ENCODE data around the gene MYO1B. TPM values are rescaled to one million over a fixed set of nuclear protein-coding genes. Genes with fewer than 3 reads are reported as not detected.
"Not testable (repeated sequence)": the region's sequence is repeated elsewhere in the genome, so short reads cannot be mapped to it uniquely, and the experiment has no call there.

The MYO1B gene
- total RNA-seq, 1 donor from 2014 or later = 18.9 TPM

DNA sequence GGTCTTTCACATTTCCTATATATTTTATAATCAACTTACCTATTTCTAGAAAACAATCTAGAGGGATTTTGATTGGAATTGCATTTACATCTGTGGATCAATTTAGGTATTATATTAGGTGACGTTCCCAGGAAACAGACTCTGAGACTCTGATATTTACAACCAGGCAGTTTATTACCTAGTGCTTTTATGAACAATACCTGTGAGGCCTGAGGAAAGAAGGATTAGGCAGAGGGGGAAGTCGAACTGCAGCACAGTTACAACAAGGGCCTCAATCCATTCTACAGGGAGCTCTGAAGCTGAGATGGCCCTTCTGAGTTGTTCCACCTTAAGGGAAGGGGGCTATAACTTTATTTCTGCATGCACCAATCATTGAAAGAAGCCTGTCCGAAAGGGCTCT is 206.9 kb downstream of the MYO1B start:
- DNase-seq (ENCODE audit: missing footprints) (no peak), ATAC-seq (no peak)
- intact Hi-C loops (cut with DNase I) = no loop called here

DNA sequence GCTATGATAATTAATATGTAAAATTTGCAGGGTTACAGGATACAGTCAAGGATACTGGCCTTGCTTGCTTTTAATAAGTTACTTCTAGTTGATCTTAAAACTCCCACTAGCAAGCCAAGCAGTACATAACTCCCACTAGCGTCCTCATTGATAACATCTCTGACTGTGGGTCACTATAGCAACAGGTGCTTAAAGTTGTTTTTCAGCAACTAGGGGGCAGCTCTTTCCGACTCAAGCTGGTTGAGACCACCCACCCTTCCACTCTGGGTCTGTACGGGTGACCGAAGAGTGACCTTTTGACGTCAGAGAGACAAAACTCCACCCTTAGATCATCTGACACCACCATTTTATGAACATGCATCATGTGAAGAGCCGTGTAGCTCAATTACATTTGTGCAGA is 208.6 kb downstream of the MYO1B start:
- no peak for DNase-seq (ENCODE audit: missing footprints)
- ATAC-seq = no peak
- intact Hi-C loops (cut with DNase I) = no loop called here

DNA sequence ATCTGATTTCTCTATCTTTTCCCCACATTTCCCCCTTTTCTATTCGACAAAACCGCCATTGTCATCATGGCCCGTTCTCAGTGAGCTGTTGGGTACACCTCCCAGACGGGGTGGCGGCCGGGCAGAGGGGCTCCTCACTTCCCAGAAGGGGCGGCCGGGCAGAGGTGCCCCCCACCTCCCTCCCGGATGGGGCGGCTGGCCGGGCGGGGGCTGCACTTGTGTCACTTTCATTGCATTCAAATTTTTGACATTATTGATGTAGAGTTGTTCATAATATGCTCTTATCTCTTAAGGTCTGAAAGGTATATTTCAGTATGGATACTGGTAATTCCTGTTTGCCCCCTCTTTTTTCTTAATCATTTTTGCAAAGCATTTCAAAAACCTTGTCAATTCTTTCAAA is 211.3 kb downstream of the MYO1B start:
- ATAC-seq; DNase-seq (ENCODE audit: missing footprints); intact Hi-C loops (cut with DNase I): not testable (repeated sequence)

DNA sequence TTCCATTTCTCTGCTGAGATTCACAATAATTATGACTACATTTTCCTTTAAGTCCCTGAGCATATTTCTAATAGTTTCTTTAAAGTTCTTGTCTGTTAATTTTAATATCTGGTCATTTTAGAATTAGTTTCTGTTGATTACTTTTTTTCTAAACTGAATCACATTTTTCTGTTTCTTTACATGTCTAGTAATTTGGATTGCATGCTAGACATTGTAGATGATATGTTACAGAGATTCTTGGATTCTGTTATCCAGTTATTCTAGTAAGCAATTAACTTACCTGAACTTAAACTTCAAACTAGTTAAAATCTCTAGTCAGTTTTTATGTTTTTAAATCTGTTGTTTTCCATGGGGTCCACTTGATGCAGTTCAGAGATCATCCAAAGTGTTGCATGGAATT is 214.0 kb downstream of the MYO1B start:
- ATAC-seq (no peak), DNase-seq (ENCODE audit: missing footprints) (no peak)
- intact Hi-C loops (cut with DNase I) = no loop called here

DNA sequence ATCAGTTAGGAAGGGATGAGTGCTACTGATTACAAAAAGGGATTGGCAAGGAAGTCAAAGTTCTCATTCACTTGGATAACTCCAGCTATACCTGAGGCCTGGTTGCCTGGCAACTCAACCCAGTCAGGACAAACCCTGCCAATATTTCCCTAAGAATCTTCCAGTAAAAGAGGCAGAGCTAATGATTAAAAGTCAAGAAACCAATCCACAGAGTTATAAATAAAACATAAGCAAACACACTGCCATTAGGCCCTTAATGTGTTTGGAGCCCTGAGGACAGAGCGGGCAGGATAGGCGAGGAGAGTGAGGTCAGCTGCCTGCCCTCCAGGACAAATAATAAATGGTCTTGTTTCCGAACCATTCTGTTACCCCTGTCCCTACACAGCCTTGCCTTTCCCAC is 217.2 kb downstream of the MYO1B start:
- DNase-seq (ENCODE audit: missing footprints) (no peak), ATAC-seq (no peak)
- intact Hi-C loops (cut with DNase I) = no loop called here

DNA sequence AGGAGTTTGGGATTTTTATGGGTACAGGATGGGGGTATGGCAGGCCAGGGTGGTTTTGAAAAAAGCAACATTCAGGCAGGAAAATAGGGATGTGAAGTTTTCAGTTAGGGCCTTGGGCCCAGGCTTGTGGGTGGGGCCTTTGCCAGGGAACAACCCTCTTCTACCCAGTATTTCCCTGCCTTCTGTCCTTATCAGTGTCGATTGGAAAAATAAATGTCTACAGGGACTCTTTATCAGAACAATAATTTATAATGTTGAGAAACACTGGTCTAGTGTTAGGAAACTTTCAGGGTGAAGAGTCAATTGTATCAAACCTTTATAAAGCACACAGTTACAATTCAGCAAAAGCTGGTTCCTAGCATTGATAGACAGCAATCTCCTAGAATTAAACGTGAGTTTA is 218.6 kb downstream of the MYO1B start:
- DNase-seq (ENCODE audit: missing footprints) (no peak), ATAC-seq (no peak)
- intact Hi-C loops (cut with DNase I) = no loop called here

DNA sequence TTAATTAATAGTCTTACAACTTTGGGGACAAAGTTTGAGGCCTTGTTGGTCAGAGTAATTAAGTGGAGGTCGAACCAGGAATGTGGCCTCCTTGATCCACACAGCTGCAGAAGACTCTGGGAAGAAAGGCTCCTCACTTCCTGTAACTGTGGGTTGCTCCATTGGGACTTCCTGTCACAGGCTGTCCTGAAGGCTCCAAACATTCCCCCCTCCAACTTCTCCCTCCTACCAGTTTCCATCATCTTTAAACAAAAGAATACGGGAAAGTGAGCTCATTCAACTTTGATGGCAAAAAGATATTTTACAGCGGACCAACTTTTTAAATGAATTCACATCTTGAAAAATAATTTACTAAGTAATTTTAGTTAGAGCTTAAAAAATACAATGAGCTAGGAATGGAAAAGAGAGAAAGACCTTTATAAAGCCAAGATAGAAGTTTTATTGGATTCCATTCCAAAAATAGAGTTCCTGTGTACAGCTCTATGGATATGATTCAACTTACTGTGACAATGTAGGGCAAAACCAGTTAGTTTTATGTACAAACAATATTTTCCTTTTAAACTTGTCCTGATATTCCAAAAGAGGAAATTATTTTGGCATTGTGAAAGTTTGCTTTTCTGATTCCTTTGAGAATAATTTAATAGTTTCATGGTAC is 220.7 kb downstream of the MYO1B start:
- intact Hi-C loops (cut with DNase I) = no loop called here
- ATAC-seq = peak; percentile 48

DNA sequence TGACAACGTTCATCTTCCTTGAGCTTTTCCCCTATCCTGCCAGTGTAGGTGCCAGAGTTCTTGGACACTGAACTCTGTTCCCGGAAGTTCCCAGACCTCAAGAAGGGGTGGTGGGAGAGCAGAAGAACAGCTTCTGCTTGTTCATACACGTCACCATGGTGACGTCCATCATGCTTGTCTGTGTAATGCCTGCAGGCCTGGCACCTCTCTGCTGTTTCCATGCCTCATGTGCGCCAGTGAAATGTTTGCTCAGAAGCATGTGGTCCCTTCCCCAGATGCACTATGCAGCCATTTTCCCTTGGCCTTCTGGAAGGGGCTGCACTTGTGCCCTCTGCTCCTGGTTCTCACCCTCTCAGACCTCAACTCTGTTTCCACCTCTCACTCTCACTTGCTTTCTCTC is 221.9 kb downstream of the MYO1B start:
- ATAC-seq (no peak), DNase-seq (ENCODE audit: missing footprints) (no peak)
- intact Hi-C loops (cut with DNase I) = no loop called here

More for the DNA sequence above, 220.7 kb downstream of the MYO1B start:
- no peak for DNase-seq (ENCODE audit: missing footprints)

DNA sequence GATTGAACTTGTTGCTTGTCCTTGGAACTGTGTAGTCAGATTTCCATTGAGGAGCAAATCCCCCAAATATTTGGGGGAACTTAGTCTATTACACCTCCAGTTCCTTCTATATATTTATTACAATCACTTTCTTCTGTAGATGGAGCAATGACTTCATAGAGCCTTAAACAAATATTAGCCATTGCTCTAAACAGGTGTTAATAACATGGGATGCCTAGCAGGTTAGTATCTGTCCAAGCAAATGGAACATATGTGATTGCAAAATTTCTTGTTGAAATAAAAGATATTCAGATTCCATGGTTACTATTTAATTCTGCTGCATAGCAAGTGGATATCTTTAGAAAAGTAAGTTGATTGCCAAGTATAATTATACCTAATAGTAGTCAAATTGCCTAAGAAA is 225.1 kb downstream of the MYO1B start:
- no peak for DNase-seq (ENCODE audit: missing footprints)
- intact Hi-C loops (cut with DNase I) = no loop called here
- ATAC-seq = no peak

DNA sequence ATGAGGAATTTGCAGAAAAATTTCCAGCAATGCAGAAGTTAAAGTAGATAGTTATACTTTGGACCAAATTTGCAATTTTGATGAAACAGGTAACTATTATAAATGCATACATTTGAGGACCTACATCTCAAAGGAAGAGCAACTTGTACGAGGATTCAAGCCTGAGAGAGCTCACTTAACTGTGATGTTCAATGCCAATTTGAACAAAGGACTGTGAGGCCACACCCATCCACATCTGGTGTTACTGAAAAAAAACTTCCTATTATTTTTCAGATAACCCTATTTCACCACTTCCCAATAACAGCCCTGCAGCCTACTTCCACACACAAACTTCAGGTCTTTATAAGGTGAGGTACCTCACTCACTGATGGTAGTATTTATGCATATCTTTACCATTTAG is 229.3 kb downstream of the MYO1B start:
- ATAC-seq = no peak
- intact Hi-C loops (cut with DNase I) = no loop called here
- DNase-seq (ENCODE audit: missing footprints) = no peak

Other genes with a start within 250 kb of the MYO1B start
- 35.5 TPM for gene STAT1, start 231.2 kb upstream of the MYO1B start, total RNA-seq
- 0.76 TPM for gene STAT4, start 94.4 kb upstream of the MYO1B start, total RNA-seq

Measured in Right ventricle myocardium inferior (tissue), 1 donor.